K562 (cell line): ENCODE measurements around the gene DAB1. TPM values are rescaled to one million over a fixed set of nuclear protein-coding genes. Genes with fewer than 3 reads are reported as not detected.

Experiments
- ATAC-seq: fragments of 200-7000 bp; cut with Tn5 transposase; 3 replicates; pipeline ENCODE4 v1.9.1; 2020; ENCODE audit warnings: moderate library complexity
- BruUV-seq: library from RNA; stranded (reverse); fragments of 400-500 nt; replicated peaks from 2 replicates; lab custom pipeline; 2021; lab: Mats Ljungman, UMichigan
- CTCF ChIA-PET: fragments of 300-600 bp; formaldehyde crosslinking; extraction: SDS; loops from one replicate; lab custom pipeline; 2021; ENCODE audit warnings: low intra/inter-chr PET ratio; lab: Yijun Ruan, JAX
- POLR2A ChIA-PET: fragments of 300-600, 350-650 bp; sonication (Branson Sonifier 250); formaldehyde crosslinking; extraction: SDS; loops from one replicate; lab custom pipeline; 2021; ENCODE audit warnings: antibody characterized with exemption, inconsistent platforms; lab: Yijun Ruan, JAX
- DNase-seq, 4 experiments: peaks; one replicate each; pipeline versions ENCODE4 v3.0.0 to v3.0.0-alpha.2; 2011 to 2018; ENCODE audit warnings: low spot score in 3 of 4, mixed read lengths in 3 of 4; ENCODE audit errors: extremely low read depth in 1 of 4
- FAIRE-seq: peaks from 2 replicates; lab custom pipeline; 2011; peaks lifted over from hg19 to GRCh38; lab: Jason Lieb, UNC
- H2AFZ ChIP-seq: 2 replicates; pipeline ENCODE4 v1.6.0; 2011; ENCODE audit warnings: low read depth, low read length, control low read depth, inconsistent platforms
- H3K27ac ChIP-seq: fragments of 200-600 bp; 3 replicates; pipeline ENCODE4 v1.8.0; 2011; ENCODE audit warnings: low read depth, mild to moderate bottlenecking, control low read depth, inconsistent platforms, low read length, moderate library complexity, mixed read lengths; ENCODE audit errors: extremely low read depth
- H3K27me3 ChIP-seq, 2 experiments: fragments of 300-600 bp in 1 of 2; 2 replicates in 1 of 2; 3 replicates in 1 of 2; pipeline versions ENCODE4 v1.6.0 to v1.8.0; 2011; ENCODE audit warnings: inconsistent platforms in 2 of 2, low read length in 2 of 2, mild to moderate bottlenecking in 1 of 2, mixed read lengths in 1 of 2, moderate library complexity in 1 of 2; ENCODE audit not compliant: control insufficient read depth in 2 of 2, insufficient read depth in 2 of 2
- H3K36me3 ChIP-seq: fragments of 300-600 bp; 3 replicates; pipeline ENCODE4 v1.8.0; 2011; ENCODE audit warnings: mild to moderate bottlenecking, low read length, inconsistent platforms; ENCODE audit not compliant: control insufficient read depth, insufficient read depth
- H3K4me1 ChIP-seq, 2 experiments: fragments of 200-600 bp in 1 of 2; replicated peaks in 1 of 2; 2 replicates in 1 of 2; 3 replicates in 1 of 2; pipeline versions ENCODE4 v1.5.1 to v1.8.0; 2011; ENCODE audit warnings: inconsistent platforms in 2 of 2, low read length in 2 of 2, mild to moderate bottlenecking in 1 of 2, mixed read lengths in 1 of 2, moderate library complexity in 1 of 2; ENCODE audit not compliant: control insufficient read depth in 2 of 2, insufficient read depth in 2 of 2
- H3K4me2 ChIP-seq: 2 replicates; pipeline ENCODE4 v1.6.1; 2011; ENCODE audit warnings: low read length, control low read depth, inconsistent platforms, mixed read lengths; ENCODE audit not compliant: insufficient read depth
- H3K4me3 ChIP-seq: fragments of 200-600 bp; sonication (generic), shearing (Covaris generic); 2 replicates; pipeline ENCODE4 v1.5.1; 2016; ENCODE audit warnings: control low read depth, inconsistent platforms
- H3K79me2 ChIP-seq: fragments of 200-600 bp; 3 replicates; pipeline ENCODE4 v1.8.0; 2011; ENCODE audit warnings: low read length, inconsistent platforms; ENCODE audit not compliant: control insufficient read depth, insufficient read depth
- H3K9ac ChIP-seq, 2 experiments: 2 replicates each; pipeline versions ENCODE4 v1.6.0 to v1.6.1; 2011; ENCODE audit warnings: low read depth in 2 of 2, low read length in 2 of 2, control low read depth in 1 of 2, inconsistent platforms in 1 of 2, mild to moderate bottlenecking in 1 of 2, mixed read lengths in 1 of 2; ENCODE audit not compliant: insufficient read depth in 1 of 2
- H3K9me1 ChIP-seq: one replicate; pipeline ENCODE4 v1.6.0; 2011; ENCODE audit warnings: inconsistent platforms, mild to moderate bottlenecking, low read length, moderate library complexity; ENCODE audit not compliant: control insufficient read depth, insufficient read depth
- H3K9me3 ChIP-seq: replicated peaks from 2 replicates; pipeline ENCODE4 v1.5.1; 2011; ENCODE audit warnings: low read depth, low read length, inconsistent platforms; ENCODE audit not compliant: control insufficient read depth, insufficient read depth
- H4K20me1 ChIP-seq: replicated peaks from 2 replicates; pipeline ENCODE4 v1.6.1; 2011; ENCODE audit warnings: low read length, inconsistent platforms, mixed read lengths; ENCODE audit not compliant: control insufficient read depth, insufficient read depth
- ATF3 ChIP-seq, 2 experiments: fragments of 450-650 bp in 1 of 2; sonication (generic) in 1 of 2; formaldehyde crosslinking in 1 of 2; IDR thresholded peaks in 1 of 2; conservative IDR thresholded peaks in 1 of 2; 2 replicates each; pipeline versions ENCODE4 v1.6.1 to v1.8.1; 2016 to 2023; ENCODE audit warnings: mild to moderate bottlenecking in 2 of 2, moderate library complexity in 2 of 2, inconsistent platforms in 1 of 2, missing genetic modification reagents in 1 of 2
- C11orf30 ChIP-seq: fragments of 450-650 bp; IDR thresholded peaks from 2 replicates; pipeline ENCODE4 v1.6.1; 2016; ENCODE audit warnings: low read depth, mild to moderate bottlenecking
- CEBPB ChIP-seq: fragments of 450-650 bp; IDR thresholded peaks from 2 replicates; pipeline ENCODE4 v1.6.1; 2016; ENCODE audit warnings: missing genetic modification characterization, missing compliant biosample characterization
- CEBPG ChIP-seq, 3 experiments: fragments of 200-800 bp in 1 of 3; sonication (Bioruptor generic) in 1 of 3; sonication (generic) in 1 of 3; formaldehyde crosslinking in 1 of 3; IDR thresholded peaks in 2 of 3; conservative IDR thresholded peaks in 1 of 3; 2 replicates each; pipeline versions ENCODE4 v1.6.1 to v1.8.0; 2016 to 2022; ENCODE audit warnings: missing compliant biosample characterization in 2 of 3, missing genetic modification characterization in 2 of 3, mild to moderate bottlenecking in 1 of 3, missing genetic modification reagents in 1 of 3
- FIP1L1 ChIP-seq: fragments of 200-400 bp; formaldehyde crosslinking; IDR thresholded peaks from 2 replicates; pipeline ENCODE4 v1.6.1; 2018; ENCODE audit warnings: mild to moderate bottlenecking, low read depth, low read length; ENCODE audit not compliant: poor library complexity, severe bottlenecking
- FOXM1 ChIP-seq, 2 experiments: fragments of 450-650 bp in 1 of 2; sonication (generic) in 1 of 2; formaldehyde crosslinking in 1 of 2; IDR thresholded peaks; 2 replicates each; pipeline versions ENCODE4 v1.6.1 to v1.9.0; 2017 to 2022; ENCODE audit warnings: low read depth in 2 of 2, mild to moderate bottlenecking in 2 of 2, missing genetic modification reagents in 1 of 2, moderate library complexity in 1 of 2
- FOXP4 ChIP-seq: sonication (generic); formaldehyde crosslinking; IDR thresholded peaks from 2 replicates; pipeline ENCODE4 v1.8.0; 2022; ENCODE audit warnings: mild to moderate bottlenecking, missing genetic modification reagents, borderline replicate concordance
- MTA3 ChIP-seq: fragments of 450-650 bp; formaldehyde crosslinking; IDR thresholded peaks from 2 replicates; pipeline ENCODE4 v1.6.1; 2017; ENCODE audit warnings: mild to moderate bottlenecking, borderline replicate concordance
- NFIC ChIP-seq: fragments of 450-650 bp; IDR thresholded peaks from 2 replicates; pipeline ENCODE4 v1.6.1; 2017; ENCODE audit warnings: mild to moderate bottlenecking, inconsistent platforms
- NR1H2 ChIP-seq: sonication (generic); formaldehyde crosslinking; IDR thresholded peaks from 2 replicates; pipeline ENCODE4 v1.4.0; 2020; ENCODE audit warnings: mild to moderate bottlenecking, missing genetic modification reagents
- NR2C1 ChIP-seq, 2 experiments: fragments of 450-650 bp; IDR thresholded peaks; 2 replicates each; pipeline ENCODE4 v1.6.1; 2017; ENCODE audit warnings: mild to moderate bottlenecking in 2 of 2, antibody characterized with exemption in 1 of 2, inconsistent platforms in 1 of 2, missing compliant biosample characterization in 1 of 2, missing genetic modification characterization in 1 of 2
- PTTG1 ChIP-seq: fragments of 450-650 bp; IDR thresholded peaks from 2 replicates; pipeline ENCODE4 v1.6.1; 2016; ENCODE audit warnings: low read depth, mild to moderate bottlenecking, missing genetic modification characterization, missing compliant biosample characterization
- ZNF143 ChIP-seq: sonication (generic); formaldehyde crosslinking; IDR thresholded peaks from 2 replicates; pipeline ENCODE4 v1.9.0; 2022; ENCODE audit warnings: mild to moderate bottlenecking, missing genetic modification reagents
- ZNF175 ChIP-seq: fragments of 200-800 bp; sonication (Bioruptor generic); IDR thresholded peaks from 2 replicates; pipeline ENCODE4 v1.6.1; 2016; ENCODE audit warnings: low read depth, mild to moderate bottlenecking, missing genetic modification characterization, missing compliant biosample characterization
- ZNF551 ChIP-seq: fragments of 250-450 bp; sonication (Bioruptor Pico); IDR thresholded peaks from 2 replicates; pipeline ENCODE4 v1.5.0; 2021; ENCODE audit warnings: mild to moderate bottlenecking, moderate library complexity
- WGBS: fragments of 100-300 bp; shearing (Covaris generic); methylation state at CpG from one replicate; pipeline ENCODE4 v1.1.6; 2016; ENCODE audit warnings: low coverage, mixed read lengths; ENCODE audit not compliant: insufficient coverage; ENCODE audit errors: missing lambda C conversion rate; 5-methylcytosine and 5-hydroxymethylcytosine counted together
- in situ Hi-C: fragments of 300-500 bp; cut with MboI; formaldehyde crosslinking; loops from 4 replicates; pipeline ENCODE4 v1.15.0; 2018; ENCODE audit warnings: inconsistent platforms, mixed read lengths
- intact Hi-C: fragments of 100-400 bp; cut with micrococcal nuclease; formaldehyde crosslinking; loops from 2 replicates; pipeline ENCODE4 v1.14.2; 2022
- polyA plus RNA-seq, 8 experiments: library from polyadenylated mRNA; depleted of rRNA in 4 of 8; stranded (reverse) in 5 of 8; unstranded in 3 of 8; fragments of >200 nt; fragmentation: Nextera tagmentation in 2 of 8; fragmentation: Illumina TruSeq in 1 of 8; extraction: Ambion mirVana in 2 of 8; extraction: Trizol in 1 of 8; gene quantifications; 2 replicates each; pipeline versions ENCODE4 v1.2.1 to v1.2.3, GENCODE V29; 2011 to 2014; ENCODE audit warnings: inconsistent platforms in 1 of 8, missing spikeins in 1 of 8
- total RNA-seq, 7 experiments: library from RNA; depleted of rRNA in 6 of 7; stranded (reverse); fragments of >200 nt in 6 of 7; fragmentation: Illumina TruSeq in 2 of 7; extraction: Trizol in 2 of 7; gene quantifications; 2 replicates each; pipeline versions ENCODE4 v1.2.1 to v1.2.3, GENCODE V29; 2011 to 2021; ENCODE audit warnings: low replicate concordance in 1 of 7

Gene DAB1
- total and polyA plus RNA-seq, 9 of the 15 experiments (the other 6 are each of a cell fraction or from before 2014, with no cell fraction given): not detected

DNA sequence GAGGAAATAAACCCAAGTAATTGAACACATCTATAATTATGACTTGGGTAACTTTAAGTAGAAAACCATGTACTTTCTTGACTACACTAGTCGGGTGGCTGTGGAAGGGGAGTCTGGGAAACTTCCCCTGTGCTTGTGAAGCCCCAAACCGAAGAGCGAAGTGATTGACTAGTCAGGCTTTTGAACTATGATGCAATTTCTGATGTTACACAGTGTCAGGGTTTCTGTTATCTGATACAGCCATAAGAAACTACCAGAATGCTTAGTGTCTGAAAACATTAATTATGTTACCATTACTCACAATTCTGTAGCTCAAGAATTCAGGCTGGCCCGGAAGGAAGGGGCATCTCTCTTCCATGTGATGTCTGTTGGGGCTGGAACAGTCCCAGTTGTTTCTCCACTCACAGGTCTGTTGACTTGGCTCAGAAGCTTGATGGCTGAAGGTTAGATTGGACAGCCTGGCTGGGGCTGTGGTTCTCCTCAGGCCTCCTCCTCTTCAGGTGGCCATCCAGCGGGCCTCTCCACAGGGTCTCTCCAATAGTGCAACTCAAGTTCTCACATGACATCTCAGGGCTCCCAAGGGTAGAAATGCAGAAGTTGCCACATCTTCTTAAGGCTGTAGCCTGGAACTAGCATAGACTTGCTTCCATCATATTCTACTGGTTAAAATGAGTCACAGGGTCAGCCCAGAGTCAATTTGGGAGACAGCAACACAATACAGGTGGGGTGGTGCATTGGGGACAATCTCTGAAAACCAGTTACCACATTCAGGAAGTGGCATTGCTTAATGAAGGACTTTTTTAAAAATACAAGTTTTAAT is 449.7 kb downstream of the DAB1 start:
- H3K9me1 ChIP-seq: no peaks in the 10 kb centered on the region
- no peaks in the 10 kb centered on the region for H3K4me1 ChIP-seq
- ATAC-seq (no peak), FAIRE-seq (no peak), DNase-seq (no peak)
- ChIA-PET CTCF (no interaction called here), POLR2A (no interaction called here)
- no TSS peak for BruUV-seq
- no peaks in the 10 kb centered on the region for H3K79me2 ChIP-seq
- H3K4me3 ChIP-seq: no peak overlapping the region
- WGBS: 1% methylated on average over 5 of the region's 5 CpGs
- no peak overlapping the region for H3K27ac ChIP-seq
- no peaks in the 10 kb centered on the region for H3K9me3 ChIP-seq
- no peaks in the 10 kb centered on the region for H3K27me3 ChIP-seq
- H4K20me1 ChIP-seq: no peaks in the 10 kb centered on the region
- no peaks in the 10 kb centered on the region for H3K36me3 ChIP-seq
- H2AFZ ChIP-seq: no peak overlapping the region
- intact Hi-C loops (no loop called here), in situ Hi-C loops (no loop called here)
- no peak overlapping the region for H3K4me2 ChIP-seq
- H3K9ac ChIP-seq: no peak overlapping the region
- TF ChIP-seq NR2C1 (IDR thresholded peaks at IDR 0.05): no peak
- TF ChIP-seq NR2C1 (tag; IDR thresholded peaks at IDR 0.05): no peak
- TF ChIP-seq C11orf30: no peak
- TF ChIP-seq FIP1L1: no peak
- no peak for TF ChIP-seq ZNF143 (CRISPR knock-in tag)
- no peak for TF ChIP-seq FOXP4 (CRISPR knock-in tag)
- TF ChIP-seq FOXM1 (IDR thresholded peaks at IDR 0.05; ENCODE audit: low read depth): no peak
- TF ChIP-seq FOXM1 (CRISPR knock-in tag; IDR thresholded peaks at IDR 0.05; ENCODE audit: low read depth): no peak
- TF ChIP-seq NFIC: no peak
- TF ChIP-seq ZNF551 (CRISPR knock-in tag): no peak
- no peak for TF ChIP-seq PTTG1 (tag)
- no peak for TF ChIP-seq MTA3
- peak; percentile 29 for TF ChIP-seq ATF3 (IDR thresholded peaks at IDR 0.05)
- no peak for TF ChIP-seq ATF3 (CRISPR knock-in tag; conservative IDR thresholded peaks at IDR 0.05)
- no peak for TF ChIP-seq CEBPG (CRISPR knock-in tag; IDR thresholded peaks at IDR 0.05)
- TF ChIP-seq CEBPG (tag; conservative IDR thresholded peaks at IDR 0.05 in 1 of 2, IDR thresholded peaks at IDR 0.05 in 1 of 2): peak; percentile 71 to 74
- TF ChIP-seq NR1H2 (CRISPR knock-in tag): no peak
- TF ChIP-seq CEBPB: 0 out of 2 replicates have a peak, but pooled peaks have one; percentile 21
- TF ChIP-seq ZNF175 (CRISPR knock-in tag): no peak
